ENCODE data around the gene CMPK2. TPM values are rescaled to one million over a fixed set of nuclear protein-coding genes. Genes with fewer than 3 reads are reported as not detected.

CMPK2 gene
- total and polyA plus RNA-seq, 9 of the 15 experiments (the other 6 are each of a cell fraction or from before 2014, with no cell fraction given), result 2.6 to 10.5 (median 5.0) TPM

GRCh38 chr2:6824962-6825361 lies 40.7 kb downstream of the CMPK2 start (continued):
- TF ChIP-seq REST (IDR thresholded peaks at IDR 0.05; ENCODE audit: borderline replicate concordance) (no peak), REST (CRISPR knock-in tag; IDR thresholded peaks at IDR 0.05; ENCODE audit: low read depth) (no peak), BACH1 (tag; IDR thresholded peaks at IDR 0.05) (no peak), RBM22 (IDR thresholded peaks at IDR 0.05; ENCODE audit: low read depth, low read length, poor library complexity, severe bottlenecking) (no peak), POLR2AphosphoS5 (IDR thresholded peaks at IDR 0.05; ENCODE audit: control insufficient read depth, insufficient read depth, low read depth, low read length) (no peak), MCM2 (IDR thresholded peaks at IDR 0.05; ENCODE audit: low read depth) (no peak), TBL1XR1 (IDR thresholded peaks at IDR 0.05; ENCODE audit: low read length in 2 of 2) (no peak), USF2 (CRISPR knock-in tag; IDR thresholded peaks at IDR 0.05) (0 out of 2 replicates have a peak, but pooled peaks have one; percentile 11)

All from K562 (cell line).